Mucosa of descending colon (tissue), 3 donors: ENCODE data around the gene CHST1. TPM values are rescaled to one million over a fixed set of nuclear protein-coding genes. Genes with fewer than 3 reads are reported as not detected.
A peak's percentile ranks its signal among the peaks of the same experiment; 100 is the strongest.

Source experiments
- ATAC-seq: fragments of 200-7000 bp; cut with Tn5 transposase; one replicate; pipeline ENCODE4 v1.9.1; 2020; ENCODE audit warnings: mild to moderate bottlenecking, moderate library complexity
- DNase-seq, 3 donors: peaks; one replicate each; pipeline ENCODE4 v3.0.0-alpha.2; 2020
- H3K36me3 ChIP-seq: fragments of 200-600 bp; one replicate; pipeline ENCODE4 v1.8.0; 2021; ENCODE audit warnings: low read depth, mild to moderate bottlenecking
- H3K4me1 ChIP-seq: fragments of 200-600 bp; one replicate; pipeline ENCODE4 v1.8.0; 2021; ENCODE audit warnings: low read depth, mild to moderate bottlenecking
- H3K4me3 ChIP-seq: fragments of 200-600 bp; one replicate; pipeline ENCODE4 v1.8.0; 2021; ENCODE audit warnings: mild to moderate bottlenecking
- H3K9me3 ChIP-seq: fragments of 200-600 bp; one replicate; pipeline ENCODE4 v1.8.0; 2021; ENCODE audit warnings: mild to moderate bottlenecking
- intact Hi-C, 2 donors: fragments of 100-400 bp; cut with DNase I in 1 of 2; cut with micrococcal nuclease in 1 of 2; formaldehyde crosslinking; loops; one replicate each; pipeline versions ENCODE4 v1.11.0 to v1.11.1; 2022; cut with DNase I, micrococcal nuclease
- total RNA-seq, 3 donors: library from RNA; stranded (reverse); fragmentation: NEBNext Ultra II Directional in 2 of 3; extraction: Animal tissue kit (Norgen Biotek cat#: 25700) in 2 of 3; gene quantifications; one replicate each; pipeline versions ENCODE4 v1.2.1 to v1.2.4, GENCODE V29; 2021 to 2023
- TF ChIP-seq, protein P1 (sequence below): fragments of 200-600 bp; IDR thresholded peaks from one replicate; pipeline ENCODE4 v1.8.0; 2022; ENCODE audit warnings: antibody characterized with exemption, mild to moderate bottlenecking
- donor health status: DM: no; HTN: no; CAD: no; lungs with moderate emphysema.
- donor health status: DM: no; HTN: no; CAD: no.
- donor health status: DM: no; HTN: yes; CAD: no.

The CHST1 gene
- total RNA-seq, 3 donors from 2014 or later, result 0.58 to 2.8 (median 1.4) TPM

DNA sequence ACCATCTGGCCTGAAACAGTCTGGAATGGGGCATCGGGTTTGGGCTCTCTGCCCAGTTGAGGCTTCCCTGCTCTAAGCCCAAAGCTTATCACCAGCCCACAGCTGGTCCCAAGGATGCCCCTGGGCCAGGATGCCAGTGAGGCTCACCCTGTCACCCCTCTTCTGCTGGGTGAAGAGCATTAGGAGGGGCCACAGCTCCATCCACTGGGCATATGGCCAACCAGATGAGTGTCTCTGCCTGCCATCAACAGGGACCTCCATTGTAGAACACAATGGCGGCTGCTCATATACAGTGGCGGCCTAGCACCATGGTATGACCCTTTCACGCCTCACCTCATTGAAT, 5.6 kb downstream of the CHST1 start:
- no peaks in the 10 kb centered on the region for H3K9me3 ChIP-seq
- peaks cover 11% of the 10 kb centered on the region for H3K4me1 ChIP-seq
- no peak for ATAC-seq
- TF ChIP-seq, protein P1, sequence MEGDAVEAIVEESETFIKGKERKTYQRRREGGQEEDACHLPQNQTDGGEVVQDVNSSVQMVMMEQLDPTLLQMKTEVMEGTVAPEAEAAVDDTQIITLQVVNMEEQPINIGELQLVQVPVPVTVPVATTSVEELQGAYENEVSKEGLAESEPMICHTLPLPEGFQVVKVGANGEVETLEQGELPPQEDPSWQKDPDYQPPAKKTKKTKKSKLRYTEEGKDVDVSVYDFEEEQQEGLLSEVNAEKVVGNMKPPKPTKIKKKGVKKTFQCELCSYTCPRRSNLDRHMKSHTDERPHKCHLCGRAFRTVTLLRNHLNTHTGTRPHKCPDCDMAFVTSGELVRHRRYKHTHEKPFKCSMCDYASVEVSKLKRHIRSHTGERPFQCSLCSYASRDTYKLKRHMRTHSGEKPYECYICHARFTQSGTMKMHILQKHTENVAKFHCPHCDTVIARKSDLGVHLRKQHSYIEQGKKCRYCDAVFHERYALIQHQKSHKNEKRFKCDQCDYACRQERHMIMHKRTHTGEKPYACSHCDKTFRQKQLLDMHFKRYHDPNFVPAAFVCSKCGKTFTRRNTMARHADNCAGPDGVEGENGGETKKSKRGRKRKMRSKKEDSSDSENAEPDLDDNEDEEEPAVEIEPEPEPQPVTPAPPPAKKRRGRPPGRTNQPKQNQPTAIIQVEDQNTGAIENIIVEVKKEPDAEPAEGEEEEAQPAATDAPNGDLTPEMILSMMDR, result no peak
- no peak overlapping the region for H3K4me3 ChIP-seq
- DNase-seq, result no peak
- intact Hi-C loops, result loop anchor here in 1 of 2 donors (10.0 kb wide), 1 partner anchor 285 kb away; no protein-coding TSS in a partner anchor
- no peaks in the 10 kb centered on the region for H3K36me3 ChIP-seq

GRCh38 chr11:45659031-45659817, 6.2 kb downstream of the CHST1 start:
- no peak for ATAC-seq
- DNase-seq, result no peak
- intact Hi-C loops, result loop anchor here in 1 of 2 donors (10.0 kb wide), 1 partner anchor 284 kb away; no protein-coding TSS in a partner anchor
- no peak overlapping the region for H3K4me3 ChIP-seq
- H3K36me3 ChIP-seq, result no peaks in the 10 kb centered on the region
- no peaks in the 10 kb centered on the region for H3K9me3 ChIP-seq
- TF ChIP-seq, protein P1, result no peak
- peaks cover 6% of the 10 kb centered on the region for H3K4me1 ChIP-seq

DNA sequence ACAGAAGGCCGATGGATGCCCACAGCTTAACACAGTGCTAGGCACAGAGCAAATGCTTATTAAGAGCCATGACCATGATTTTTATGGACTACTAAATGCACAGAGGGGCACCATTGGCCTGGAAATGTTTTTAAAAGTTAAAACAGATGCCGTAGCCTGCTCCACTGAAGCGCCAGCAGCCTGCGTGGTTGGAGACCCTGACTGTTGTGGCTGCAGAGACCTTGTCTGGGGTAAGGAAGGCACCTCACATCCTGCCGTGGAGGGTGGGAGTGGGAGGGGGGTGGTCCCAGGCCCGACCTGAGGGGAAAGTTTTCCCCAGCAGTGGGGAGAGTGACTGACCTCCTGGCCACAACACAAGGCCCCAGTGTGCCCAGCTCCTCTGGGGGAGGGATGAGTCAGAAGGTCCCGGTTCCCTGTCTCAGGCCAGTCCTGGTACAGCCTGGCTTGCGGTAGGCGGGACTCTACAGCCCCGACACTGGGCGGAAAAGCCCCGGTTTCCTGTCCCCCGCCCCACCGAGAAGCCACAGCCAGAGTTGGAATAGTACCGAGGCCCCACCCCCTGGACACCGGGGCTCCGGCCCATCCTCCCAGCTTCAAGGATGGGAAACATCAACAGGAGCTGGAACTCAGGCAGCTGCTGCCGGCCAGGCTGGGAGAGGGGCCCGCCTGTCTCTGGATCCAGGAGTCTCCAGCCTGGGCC, 7.0 kb downstream of the CHST1 start:
- Histone ChIP-seq H3K36me3 (no peaks in the 10 kb centered on the region), H3K9me3 (no peaks in the 10 kb centered on the region), H3K4me3 (no peak overlapping the region), H3K4me1 (no peaks in the 10 kb centered on the region)
- intact Hi-C loops, result loop anchor here in 1 of 2 donors (10.0 kb wide), 1 partner anchor 284 kb away; no protein-coding TSS in a partner anchor
- peak in 1 of 3 donors; percentile 41 for DNase-seq
- TF ChIP-seq, protein P1, result no peak
- peak; percentile 59 for ATAC-seq

GRCh38 chr11:45657496-45658260, 7.7 kb downstream of the CHST1 start:
- no peaks in the 10 kb centered on the region for H3K36me3 ChIP-seq
- H3K9me3 ChIP-seq, result no peaks in the 10 kb centered on the region
- TF ChIP-seq, protein P1, result no peak
- no peaks in the 10 kb centered on the region for H3K4me1 ChIP-seq
- ATAC-seq (no peak), DNase-seq (no peak)
- no peak overlapping the region for H3K4me3 ChIP-seq
- intact Hi-C loops, result loop anchor here in 1 of 2 donors (10.0 kb wide), 1 partner anchor 283 kb away; no protein-coding TSS in a partner anchor

DNA sequence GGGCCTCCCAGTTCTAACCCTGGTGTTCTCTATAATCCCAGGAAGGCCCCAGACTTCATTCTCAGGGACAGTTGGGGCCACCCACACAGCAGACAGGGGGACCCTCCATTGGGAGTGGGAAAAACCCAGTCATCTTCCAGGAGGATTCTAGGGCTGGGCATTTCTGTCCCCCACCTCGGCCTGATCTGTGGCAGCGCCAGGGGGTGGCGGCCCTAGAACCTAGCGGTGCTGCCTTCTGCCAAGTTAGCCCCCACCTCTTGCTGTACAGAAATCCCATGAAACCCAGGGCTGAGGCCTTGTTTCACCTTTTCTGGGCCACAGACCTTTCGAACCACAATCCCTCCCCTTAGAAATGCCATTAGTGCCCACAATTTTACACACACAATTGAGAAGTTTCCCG, 9.6 kb downstream of the CHST1 start:
- Histone ChIP-seq H3K4me3 (no peak overlapping the region), H3K4me1 (no peaks in the 10 kb centered on the region), H3K36me3 (no peaks in the 10 kb centered on the region), H3K9me3 (no peaks in the 10 kb centered on the region)
- TF ChIP-seq, protein P1, result no peak
- DNase-seq (no peak), ATAC-seq (no peak)
- intact Hi-C loops, result loop anchor here in 1 of 2 donors (10.0 kb wide), 1 partner anchor 281 kb away; no protein-coding TSS in a partner anchor
